Measurements from ENCODE around the gene SLCO6A1.

Gene SLCO6A1

GRCh38 chr5:102385365-102385764, 113.4 kb downstream of the SLCO6A1 start:
- Histone ChIP-seq H3K4me2 (ENCODE audit: low read depth, low read length) (no peak overlapping the region), H3K9ac (ENCODE audit: low read length) (no peak overlapping the region), H3K79me2 (ENCODE audit: low read length) (no peaks in the 10 kb centered on the region), H3K9me3 (replicated peaks; ENCODE audit: insufficient read depth, low read length) (no peaks in the 10 kb centered on the region), H3K36me3 (replicated peaks; ENCODE audit: insufficient read depth, low read length) (no peaks in the 10 kb centered on the region), H3K4me3 (ENCODE audit: low read length) (no peak overlapping the region), H3K27ac (ENCODE audit: low read length) (no peak overlapping the region), H3K27me3 (replicated peaks; ENCODE audit: insufficient read depth, low read length) (no peaks in the 10 kb centered on the region), H3K9me2 (replicated peaks; ENCODE audit: insufficient read depth, low read length) (no peaks in the 10 kb centered on the region), H3K4me1 (ENCODE audit: low read length) (no peaks in the 10 kb centered on the region), H2AFZ (ENCODE audit: low read length) (no peak overlapping the region), H3F3A (ENCODE audit: insufficient read depth, low read length) (no peaks in the 10 kb centered on the region), H4K20me1 (ENCODE audit: insufficient read depth, low read length) (no peaks in the 10 kb centered on the region)
- no peak for DNase-seq
- TF ChIP-seq EZH2phosphoT487 (IDR thresholded peaks at IDR 0.05; ENCODE audit: low read length) (no peak), EZH2 (optimal IDR thresholded peaks at IDR 0.05; ENCODE audit: low read depth, low read length) (no peak), CTCF (IDR thresholded peaks at IDR 0.05; ENCODE audit: low read length) (no peak)

DNA sequence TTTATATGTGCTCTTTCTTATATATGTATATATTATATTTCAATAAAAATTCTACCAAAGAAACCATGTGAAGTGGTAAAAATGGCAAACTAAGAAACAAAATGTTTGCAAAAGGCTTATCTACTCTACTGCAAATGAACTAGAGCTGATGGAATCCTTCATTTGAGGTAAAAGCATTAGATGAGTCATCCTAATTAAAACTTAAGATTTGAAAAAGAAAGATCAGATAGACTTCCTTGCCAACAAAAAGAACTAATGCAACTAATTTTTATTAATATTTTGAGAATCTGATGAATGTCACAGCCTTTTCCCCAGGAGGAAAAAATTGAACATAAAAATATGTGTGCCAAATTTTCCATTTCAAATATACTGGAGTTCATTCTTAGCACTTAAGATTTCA, 118.6 kb downstream of the SLCO6A1 start:
- Histone ChIP-seq H4K20me1 (ENCODE audit: insufficient read depth, low read length) (no peaks in the 10 kb centered on the region), H3F3A (ENCODE audit: insufficient read depth, low read length) (no peaks in the 10 kb centered on the region), H3K9me2 (replicated peaks; ENCODE audit: insufficient read depth, low read length) (no peaks in the 10 kb centered on the region), H3K36me3 (replicated peaks; ENCODE audit: insufficient read depth, low read length) (no peaks in the 10 kb centered on the region), H3K9ac (ENCODE audit: low read length) (no peak overlapping the region), H3K27me3 (replicated peaks; ENCODE audit: insufficient read depth, low read length) (no peaks in the 10 kb centered on the region), H3K79me2 (ENCODE audit: low read length) (no peaks in the 10 kb centered on the region), H3K4me1 (ENCODE audit: low read length) (no peaks in the 10 kb centered on the region), H3K9me3 (replicated peaks; ENCODE audit: insufficient read depth, low read length) (no peaks in the 10 kb centered on the region), H2AFZ (ENCODE audit: low read length) (no peak overlapping the region), H3K4me2 (ENCODE audit: low read depth, low read length) (no peak overlapping the region), H3K27ac (ENCODE audit: low read length) (no peak overlapping the region), H3K4me3 (ENCODE audit: low read length) (no peak overlapping the region)
- no peak for DNase-seq
- TF ChIP-seq EZH2 (optimal IDR thresholded peaks at IDR 0.05; ENCODE audit: low read depth, low read length), result no peak
- no peak for TF ChIP-seq CTCF (IDR thresholded peaks at IDR 0.05; ENCODE audit: low read length)
- no peak for TF ChIP-seq EZH2phosphoT487 (IDR thresholded peaks at IDR 0.05; ENCODE audit: low read length)

DNA sequence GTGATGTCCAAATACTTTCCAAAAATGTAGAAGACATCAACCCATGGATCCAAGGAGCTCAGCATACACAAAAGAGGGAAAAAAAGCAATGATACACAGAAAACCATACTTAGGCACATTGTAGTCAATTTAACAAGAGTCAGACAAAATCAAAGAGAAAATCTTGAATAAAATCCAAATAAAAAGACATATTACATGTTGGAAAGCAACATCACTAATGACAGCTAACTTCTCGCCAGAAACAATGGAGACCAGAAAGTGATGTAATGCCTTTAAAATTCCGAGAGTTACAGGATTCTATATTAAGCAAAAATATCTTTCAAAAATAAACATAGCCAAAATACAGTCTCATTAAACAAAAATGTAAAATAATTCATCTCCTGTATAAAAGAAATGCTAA, 122.9 kb downstream of the SLCO6A1 start:
- Histone ChIP-seq H2AFZ (ENCODE audit: low read length) (no peak overlapping the region), H3K79me2 (ENCODE audit: low read length) (no peaks in the 10 kb centered on the region), H3K9me3 (replicated peaks; ENCODE audit: insufficient read depth, low read length) (no peaks in the 10 kb centered on the region), H3K36me3 (replicated peaks; ENCODE audit: insufficient read depth, low read length) (no peaks in the 10 kb centered on the region), H3K27me3 (replicated peaks; ENCODE audit: insufficient read depth, low read length) (no peaks in the 10 kb centered on the region), H3F3A (ENCODE audit: insufficient read depth, low read length) (no peaks in the 10 kb centered on the region), H3K4me2 (ENCODE audit: low read depth, low read length) (no peak overlapping the region), H4K20me1 (ENCODE audit: insufficient read depth, low read length) (no peaks in the 10 kb centered on the region), H3K4me1 (ENCODE audit: low read length) (no peaks in the 10 kb centered on the region), H3K9ac (ENCODE audit: low read length) (no peak overlapping the region), H3K4me3 (ENCODE audit: low read length) (no peak overlapping the region), H3K27ac (ENCODE audit: low read length) (no peak overlapping the region), H3K9me2 (replicated peaks; ENCODE audit: insufficient read depth, low read length) (no peaks in the 10 kb centered on the region)
- TF ChIP-seq CTCF (IDR thresholded peaks at IDR 0.05; ENCODE audit: low read length), result no peak
- no peak for TF ChIP-seq EZH2phosphoT487 (IDR thresholded peaks at IDR 0.05; ENCODE audit: low read length)
- TF ChIP-seq EZH2 (optimal IDR thresholded peaks at IDR 0.05; ENCODE audit: low read depth, low read length), result no peak
- no peak for DNase-seq
